AG09309 (cell line): ENCODE data around the gene C4orf36.
A peak's percentile ranks its signal among the peaks of the same experiment; 100 is the strongest.

Experiments
- DNase-seq: peaks from one replicate; pipeline ENCODE4 v3.0.0-alpha.2; 2010; ENCODE audit warnings: low read depth
- H3K4me3 ChIP-seq: 2 replicates; pipeline ENCODE4 v1.5.1; 2011; ENCODE audit warnings: mild to moderate bottlenecking, low read depth, low read length, moderate library complexity; ENCODE audit not compliant: control insufficient read depth
- CTCF ChIP-seq: IDR thresholded peaks from 2 replicates; pipeline ENCODE4 v1.5.1; 2011; ENCODE audit warnings: mild to moderate bottlenecking, low read depth, low read length, inconsistent platforms; ENCODE audit not compliant: insufficient read depth, control insufficient read depth; ENCODE audit errors: missing control alignments

Gene C4orf36

GRCh38 chr4:86834901-86835300 is 57.3 kb downstream of the C4orf36 start:
- no peak for TF ChIP-seq CTCF
- no peak overlapping the region for H3K4me3 ChIP-seq
- DNase-seq: peak; percentile 80

GRCh38 chr4:86833615-86834014 is 58.6 kb downstream of the C4orf36 start:
- TF ChIP-seq CTCF: no peak
- DNase-seq: no peak
- H3K4me3 ChIP-seq: no peak overlapping the region

- no peak for TF ChIP-seq CTCF
- H3K4me3 ChIP-seq: no peak overlapping the region
- DNase-seq: peak; percentile 80
These were observed 60.7 kb downstream of the C4orf36 start for GRCh38 chr4:86831262-86832130.
